Middle frontal gyrus (tissue), 1 donor: Measurements from ENCODE around the gene DCAF6.

Experiments
- DNase-seq: peaks from one replicate; pipeline ENCODE4 v3.0.0-alpha.2; 2015; ENCODE audit warnings: low spot score; ENCODE audit errors: extremely low spot score

The DCAF6 gene

GRCh38 chr1:168084396-168085231 is 148.1 kb downstream of the DCAF6 start:
- no peak for DNase-seq

GRCh38 chr1:168085401-168085872 is 149.0 kb downstream of the DCAF6 start:
- no peak for DNase-seq

- DNase-seq = no peak
These were observed 150.0 kb downstream of the DCAF6 start for GRCh38 chr1:168086438-168086837.

GRCh38 chr1:168087696-168088095 is 151.2 kb downstream of the DCAF6 start:
- DNase-seq = no peak

GRCh38 chr1:168088511-168089325 is 152.2 kb downstream of the DCAF6 start:
- no peak for DNase-seq

GRCh38 chr1:168089326-168089978 is 153.0 kb downstream of the DCAF6 start:
- DNase-seq = no peak

- no peak for DNase-seq
These were observed 153.5 kb downstream of the DCAF6 start for GRCh38 chr1:168089979-168090337.

- DNase-seq = no peak
These were observed 153.9 kb downstream of the DCAF6 start for GRCh38 chr1:168090395-168090794.

- no peak for DNase-seq
These were observed 154.6 kb downstream of the DCAF6 start for GRCh38 chr1:168091063-168091462.

GRCh38 chr1:168091720-168092550 is 155.5 kb downstream of the DCAF6 start:
- no peak for DNase-seq

GRCh38 chr1:168092566-168093355 is 156.3 kb downstream of the DCAF6 start:
- no peak for DNase-seq

- no peak for DNase-seq
These were observed 157.1 kb downstream of the DCAF6 start for GRCh38 chr1:168093616-168094015.

- DNase-seq = no peak
These were observed 159.0 kb downstream of the DCAF6 start for GRCh38 chr1:168095476-168095875.

GRCh38 chr1:168096296-168097165 is 160.0 kb downstream of the DCAF6 start:
- DNase-seq = no peak

- no peak for DNase-seq
These were observed 161.5 kb downstream of the DCAF6 start for GRCh38 chr1:168097921-168098528.

GRCh38 chr1:168098534-168099320 is 162.2 kb downstream of the DCAF6 start:
- DNase-seq = no peak

GRCh38 chr1:168099337-168099801 is 162.9 kb downstream of the DCAF6 start:
- DNase-seq = no peak
